ENCODE measurements around the gene MISP3. TPM values are rescaled to one million over a fixed set of nuclear protein-coding genes. Genes with fewer than 3 reads are reported as not detected.

The MISP3 gene
- polyA plus RNA-seq, 10 donors, result 0.36 to 1.2 (median 0.53) TPM

DNA sequence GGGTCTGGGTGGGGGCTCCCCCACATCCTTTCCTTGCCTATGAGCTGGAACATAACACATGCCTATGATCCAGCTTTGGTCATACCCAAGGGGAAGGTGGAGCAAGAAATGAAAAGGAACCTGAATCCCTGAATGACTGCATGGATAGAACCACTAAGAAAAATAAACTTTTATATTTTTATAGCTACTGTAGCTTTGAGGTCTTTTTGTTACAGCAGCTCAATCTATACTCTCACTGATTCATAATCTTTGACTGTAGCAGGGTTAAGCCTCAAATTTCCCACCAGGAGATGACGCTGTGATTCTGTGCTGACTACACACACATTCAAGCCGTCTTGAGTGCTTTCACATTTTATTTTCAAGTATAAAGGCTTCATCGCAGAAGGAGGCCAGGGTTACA is 19.6 kb upstream of the MISP3 start:
- DNase-seq, result no peak

DNA sequence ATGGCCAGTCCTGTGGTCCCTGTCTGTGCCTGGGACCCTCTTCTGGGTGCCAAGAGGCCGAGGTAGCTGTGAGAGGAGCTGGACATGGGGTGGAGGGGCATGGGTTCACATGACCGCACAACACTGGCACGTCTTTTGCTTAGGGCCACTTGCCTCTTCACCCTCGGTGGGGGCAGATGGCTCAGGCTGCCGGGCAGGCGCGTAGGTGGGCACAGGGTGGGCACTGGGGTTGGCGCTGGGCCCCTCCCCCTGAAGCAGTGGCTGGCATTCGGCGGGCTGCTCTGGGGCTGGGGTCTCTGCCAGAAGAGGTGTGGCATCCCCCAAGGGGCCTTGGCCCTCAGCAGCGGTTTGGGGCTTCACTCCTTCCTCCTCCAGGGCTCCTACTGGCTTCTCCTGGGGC is 19.1 kb upstream of the MISP3 start:
- no peak for DNase-seq

DNA sequence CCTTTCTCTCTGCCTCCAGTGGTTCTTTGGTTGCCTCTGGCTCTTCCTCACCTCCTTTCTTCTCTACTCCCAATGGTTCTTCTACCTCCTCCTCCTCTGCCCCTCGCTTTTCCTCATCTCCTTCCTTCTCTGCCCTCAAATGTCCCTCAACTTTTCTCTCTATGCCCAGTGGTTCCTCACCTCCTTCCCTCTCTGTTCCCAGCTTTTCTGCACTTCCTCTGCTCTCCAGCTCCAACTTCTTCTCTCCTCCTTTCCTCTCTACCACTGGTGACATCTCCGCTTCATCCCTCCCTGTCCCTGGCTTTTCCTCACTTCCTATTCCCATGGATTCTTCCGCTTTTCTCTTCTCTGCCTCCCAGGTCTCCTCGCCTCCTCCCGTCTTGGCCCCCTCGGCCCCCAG is 18.5 kb upstream of the MISP3 start:
- DNase-seq, result no peak

DNA sequence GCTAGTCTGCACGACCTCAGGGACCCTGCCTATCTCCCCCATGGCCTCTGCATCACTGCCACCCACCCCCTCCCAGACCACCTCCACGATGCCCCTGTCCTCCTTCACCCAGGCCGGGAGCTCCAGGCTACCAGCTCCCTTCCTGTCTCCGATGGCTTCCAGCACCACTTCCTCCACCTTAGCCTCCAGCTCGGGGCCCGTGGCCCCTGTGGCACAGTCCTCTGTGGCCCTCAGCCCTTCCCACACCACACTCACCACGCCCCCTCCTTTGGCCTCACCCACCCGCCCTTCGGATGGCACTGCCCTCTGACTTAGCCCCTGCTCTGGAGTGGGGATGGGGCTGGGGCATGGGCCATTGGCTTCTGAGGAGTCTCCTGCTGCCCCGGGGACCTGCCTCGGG is 17.9 kb upstream of the MISP3 start:
- no peak for DNase-seq

DNA sequence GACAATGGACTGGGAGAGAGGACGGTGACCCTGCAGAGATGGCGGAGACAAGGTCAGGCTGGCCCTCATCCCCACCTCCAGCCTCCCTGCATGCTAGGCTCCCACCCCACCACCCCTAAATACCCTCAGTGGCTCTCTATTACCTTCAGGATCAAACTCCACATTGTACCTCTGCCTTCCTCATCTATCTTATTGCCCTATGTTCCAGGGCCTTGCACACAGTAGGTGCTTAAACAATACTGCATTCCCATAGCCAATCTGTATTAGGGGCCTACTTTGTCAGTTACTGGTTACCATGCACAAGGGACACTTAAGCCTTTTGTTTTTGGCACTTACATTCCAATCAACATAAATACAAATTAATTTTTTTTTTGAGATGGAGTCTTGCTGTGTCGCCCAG is 17.2 kb upstream of the MISP3 start:
- no peak for DNase-seq

DNA sequence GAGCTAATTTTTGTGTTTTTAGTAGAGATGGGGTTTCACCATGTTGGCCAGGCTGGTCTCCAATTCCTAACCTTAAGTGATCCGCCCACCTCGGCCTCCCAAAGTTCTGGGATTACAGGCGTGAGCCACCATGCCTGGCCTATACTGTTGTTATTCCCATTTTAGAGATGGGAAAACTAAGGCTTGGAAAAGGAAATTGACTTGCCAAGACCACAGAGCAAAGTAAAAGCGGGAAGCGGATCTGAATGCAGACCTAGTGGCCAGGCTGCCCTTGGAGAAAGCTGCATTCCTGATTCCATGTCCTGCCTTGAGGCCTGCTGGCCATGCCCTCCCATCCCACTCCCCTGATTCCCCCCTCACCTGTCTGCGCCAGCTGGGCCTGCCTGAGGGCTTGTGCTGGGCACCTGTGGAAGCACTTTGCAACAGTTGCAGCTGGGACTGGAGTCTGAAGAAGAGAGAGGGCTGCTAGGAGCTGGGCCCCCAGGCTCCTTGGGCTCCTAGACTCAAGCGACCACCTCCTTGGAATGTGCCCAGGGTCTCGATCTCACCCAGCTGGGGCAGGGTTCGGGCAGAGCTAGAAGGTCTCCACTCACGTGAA is 16.4 kb upstream of the MISP3 start:
- DNase-seq, result no peak

DNA sequence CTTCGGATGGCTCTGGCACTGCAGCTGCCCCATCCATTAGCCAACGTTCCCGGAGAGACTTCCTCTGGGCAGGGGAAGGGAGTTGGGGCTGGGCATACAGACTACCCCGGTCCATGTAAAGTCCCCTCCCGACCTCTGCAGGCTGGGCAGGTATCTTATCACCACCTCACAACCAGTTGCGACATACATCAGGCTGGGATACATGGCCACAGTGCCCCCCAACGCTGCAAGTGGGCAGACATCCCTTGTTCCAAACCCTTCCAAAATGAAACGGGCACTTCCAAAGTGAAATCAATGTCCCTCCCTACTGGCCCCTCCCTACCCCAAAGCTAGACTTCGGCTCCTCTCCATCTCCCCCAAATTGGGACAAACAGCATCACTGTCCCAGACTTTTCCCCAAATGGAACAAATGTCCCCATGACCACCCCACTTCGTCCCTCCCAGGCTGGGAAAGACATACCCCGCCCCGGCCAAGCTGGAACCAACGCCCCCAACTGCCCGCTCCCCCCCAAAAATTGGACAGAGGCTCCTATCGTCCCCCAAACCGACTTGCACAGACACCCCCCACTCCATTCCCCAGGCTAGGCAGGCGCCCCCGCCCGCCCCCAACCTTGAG is 15.7 kb upstream of the MISP3 start:
- no peak for DNase-seq

DNA sequence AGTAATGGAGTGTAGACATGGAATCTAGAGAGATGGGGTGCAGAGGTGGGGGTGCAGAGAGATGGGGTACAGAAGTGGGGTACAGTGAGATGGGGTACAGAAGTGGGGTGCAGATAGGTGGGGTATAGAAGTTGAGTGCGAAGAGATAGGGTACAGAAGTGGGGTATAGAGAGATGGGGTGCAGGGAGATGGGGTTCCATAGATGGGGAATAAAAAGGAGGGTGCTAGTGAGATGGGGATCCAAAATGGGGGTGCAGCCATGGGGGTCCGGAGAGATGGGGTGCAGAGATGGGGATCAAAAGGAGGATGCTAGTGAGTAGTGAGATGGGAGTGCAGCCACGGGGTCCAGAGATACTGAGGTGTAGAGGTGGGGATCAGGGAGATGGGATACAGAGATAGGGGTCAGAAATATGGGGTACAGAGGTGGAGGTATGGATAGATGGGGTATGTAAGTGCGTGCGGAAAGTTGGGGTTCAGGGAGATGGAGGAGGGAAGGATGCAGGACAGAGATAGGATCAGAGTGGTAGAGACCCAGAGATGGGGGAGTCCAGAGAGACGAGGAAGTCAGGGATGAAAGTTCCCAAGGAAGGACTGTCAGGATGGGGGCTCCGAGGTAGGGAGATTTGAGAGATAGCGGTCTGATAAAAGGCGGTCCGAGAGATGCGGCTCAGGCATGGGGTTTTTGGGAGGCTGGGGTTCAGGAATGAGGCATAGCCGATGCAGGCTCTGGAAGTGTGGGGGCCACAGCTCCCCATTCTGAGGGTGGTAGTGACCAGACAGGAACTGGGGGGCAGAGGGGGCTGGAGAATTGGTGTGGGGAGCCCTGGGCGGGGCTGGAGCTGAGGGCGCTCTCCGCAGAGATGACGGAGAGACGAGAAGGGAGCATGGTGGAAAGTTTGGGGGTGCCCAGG is 14.1 kb upstream of the MISP3 start:
- no peak for DNase-seq

DNA sequence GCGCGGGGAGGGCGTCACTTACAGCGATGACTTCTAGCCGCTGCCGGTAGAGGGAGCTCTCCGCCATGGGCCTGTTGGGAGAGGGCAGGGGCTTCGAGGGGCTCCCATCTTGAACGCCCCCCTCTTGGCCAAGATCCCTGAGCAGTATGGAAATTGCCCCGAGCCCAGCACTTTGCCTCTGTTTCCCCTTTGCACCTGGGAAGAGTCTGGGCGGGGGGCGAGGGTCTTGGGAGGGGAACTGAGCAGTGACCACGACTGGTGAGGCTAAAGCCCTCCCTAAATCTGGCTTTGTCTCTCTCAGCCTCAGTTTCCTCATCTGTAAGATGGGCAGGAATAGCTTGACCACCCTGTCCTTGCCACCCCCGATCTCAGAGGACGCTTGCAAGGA is 13.5 kb upstream of the MISP3 start:
- DNase-seq, result no peak

DNA sequence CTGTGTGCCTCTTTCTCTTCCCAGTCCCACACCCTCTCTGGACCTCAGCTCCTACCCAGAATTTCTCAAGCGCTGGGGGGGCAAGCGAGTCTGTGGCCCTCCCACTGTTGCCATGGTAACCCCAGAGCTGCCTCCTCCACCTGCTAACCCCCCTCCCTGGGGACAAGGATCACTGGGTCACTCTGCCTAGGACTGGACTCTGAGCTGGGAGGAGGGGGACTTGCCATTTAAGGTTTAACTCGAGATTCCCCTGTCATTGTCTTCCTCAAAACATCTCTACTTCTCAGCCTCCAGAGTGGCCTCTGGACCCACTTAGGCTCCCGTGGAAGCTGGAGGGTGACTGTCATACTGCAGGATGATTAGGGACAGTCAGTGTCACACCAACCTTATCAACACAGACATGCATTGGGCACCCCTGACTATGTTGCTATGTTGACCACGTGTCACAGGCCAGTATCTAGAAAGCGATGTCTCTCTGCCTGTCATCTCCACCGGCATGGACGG is 12.9 kb upstream of the MISP3 start:
- no peak for DNase-seq

DNA sequence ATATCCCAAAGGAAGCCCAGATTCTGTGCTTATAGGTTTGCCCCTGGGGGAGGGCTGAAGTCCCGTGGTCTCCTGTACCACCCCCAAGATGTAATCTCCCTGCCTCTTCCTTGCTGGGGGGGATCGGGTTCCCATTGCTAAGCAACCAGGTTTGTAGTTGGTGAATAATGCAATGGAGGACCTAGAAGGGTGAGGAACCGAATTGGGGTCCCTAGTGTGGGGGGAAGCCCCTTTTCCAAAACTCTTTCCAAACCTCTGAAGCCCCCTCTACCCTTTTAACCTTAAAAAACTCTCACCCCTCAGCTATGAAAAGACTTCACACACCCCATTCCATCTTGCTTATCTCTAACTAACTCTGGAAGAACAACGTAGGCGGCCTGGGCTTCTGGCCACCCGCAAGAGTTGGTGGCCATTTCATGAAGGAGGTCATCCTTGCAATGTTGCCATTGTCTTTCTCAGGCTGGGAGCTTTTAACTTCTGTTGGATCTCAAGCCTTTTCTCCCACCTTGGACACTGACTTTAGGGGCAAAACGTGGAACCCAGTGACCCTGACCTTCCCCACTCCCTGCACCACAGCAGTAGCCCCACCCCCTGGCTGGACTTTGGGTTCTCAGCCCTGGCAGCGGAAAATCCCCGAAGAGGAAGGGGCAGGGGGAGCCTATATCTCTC is 11.4 kb upstream of the MISP3 start:
- DNase-seq, result no peak

DNA sequence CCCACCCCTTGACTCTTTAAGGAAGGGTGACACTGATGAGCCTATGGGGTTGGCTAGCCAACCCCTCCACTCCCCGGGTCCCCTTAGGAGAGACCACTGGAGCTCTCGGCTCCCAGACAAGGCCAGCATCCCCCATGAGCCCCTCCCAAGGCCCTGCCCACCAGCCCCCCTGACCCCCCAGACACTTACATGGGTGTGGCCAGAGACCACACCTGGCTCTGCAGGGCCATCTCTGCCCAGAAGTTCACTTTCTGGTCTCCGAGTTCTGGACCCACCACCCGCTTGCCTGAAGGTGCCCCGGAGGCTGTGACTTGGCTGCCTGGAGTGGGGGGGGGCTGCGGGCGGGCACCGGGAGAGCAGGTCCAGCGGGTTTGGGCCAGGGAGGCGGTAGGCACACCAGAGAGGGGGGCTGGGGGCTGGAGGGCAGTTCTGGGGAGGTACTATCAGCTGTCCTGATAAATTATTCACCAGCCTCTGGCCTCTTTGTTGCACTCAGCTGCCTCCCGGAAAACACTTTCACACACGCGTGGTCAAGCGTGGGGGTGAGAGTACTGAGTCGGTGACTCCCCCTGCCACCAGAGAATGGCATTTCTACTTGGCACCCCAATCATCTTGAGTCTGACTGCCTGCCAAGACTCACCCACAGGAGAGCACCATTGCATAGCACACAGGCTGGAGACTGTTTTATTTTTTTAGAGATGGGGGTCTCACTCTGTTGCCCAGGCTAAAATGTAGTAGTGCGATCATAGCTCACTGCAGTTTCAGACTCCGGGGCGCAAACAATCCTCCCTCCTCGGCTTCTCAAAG is 10.6 kb upstream of the MISP3 start, which contains the start of gene PALM3:
TSS of gene PALM3 (minus strand) at position 326 of the 807 bp plus-strand sequence. CDS start at position 230, 96 bp downstream.
- no peak for DNase-seq

DNA sequence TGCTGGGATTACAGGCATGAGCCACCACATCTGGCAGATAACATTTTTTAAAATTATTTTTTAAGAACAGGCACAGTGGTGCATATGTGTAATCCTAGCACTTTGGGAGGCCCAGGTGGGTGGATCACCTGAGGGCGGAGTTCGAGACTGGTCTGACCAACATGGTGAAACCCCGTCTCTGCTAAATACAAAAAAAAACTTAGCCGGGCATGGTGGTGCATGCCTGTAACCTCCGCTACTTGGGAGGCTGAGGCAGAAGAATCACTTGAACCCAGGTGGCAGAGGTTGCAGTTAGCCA is 10.1 kb upstream of the MISP3 start:
- DNase-seq, result no peak

DNA sequence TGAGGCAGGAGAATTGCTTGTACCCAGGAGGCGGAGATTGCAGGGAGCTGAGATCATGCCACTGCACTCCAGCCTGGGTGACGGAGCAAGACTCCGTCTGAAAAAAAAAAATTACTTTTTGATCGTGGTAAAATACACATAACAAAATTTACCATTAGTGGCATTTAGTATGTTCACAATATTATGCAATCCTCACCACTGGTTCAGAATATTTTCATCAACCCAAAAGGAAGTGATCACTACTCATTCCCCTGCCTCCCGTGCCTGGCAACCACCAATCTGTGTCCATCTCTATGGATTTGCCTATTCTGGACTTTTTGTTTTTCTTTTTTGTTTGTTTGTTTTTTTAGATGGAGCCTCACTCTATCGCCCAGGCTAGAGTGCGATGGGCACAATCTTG is 9.5 kb upstream of the MISP3 start:
- DNase-seq, result no peak

DNA sequence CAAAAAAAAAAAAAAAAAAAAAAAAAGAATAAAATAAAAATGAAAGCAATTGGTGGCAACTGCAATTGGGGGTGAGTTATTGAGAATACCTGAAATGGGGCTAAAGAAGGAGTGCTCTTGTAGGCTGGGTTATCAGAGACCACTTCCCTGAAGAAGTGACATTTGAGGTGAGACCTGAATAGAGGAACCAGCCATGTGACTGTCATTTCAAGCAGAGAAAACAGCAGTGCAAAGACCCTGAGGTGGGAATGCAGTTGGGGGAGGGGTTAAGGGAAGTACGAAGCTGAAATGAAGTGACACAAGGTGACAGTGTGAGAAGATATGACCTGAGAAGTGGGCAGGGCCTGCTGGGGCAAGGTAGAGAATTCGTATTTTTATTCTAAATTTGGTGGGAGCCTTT is 6.5 kb upstream of the MISP3 start:
- DNase-seq, result no peak

DNA sequence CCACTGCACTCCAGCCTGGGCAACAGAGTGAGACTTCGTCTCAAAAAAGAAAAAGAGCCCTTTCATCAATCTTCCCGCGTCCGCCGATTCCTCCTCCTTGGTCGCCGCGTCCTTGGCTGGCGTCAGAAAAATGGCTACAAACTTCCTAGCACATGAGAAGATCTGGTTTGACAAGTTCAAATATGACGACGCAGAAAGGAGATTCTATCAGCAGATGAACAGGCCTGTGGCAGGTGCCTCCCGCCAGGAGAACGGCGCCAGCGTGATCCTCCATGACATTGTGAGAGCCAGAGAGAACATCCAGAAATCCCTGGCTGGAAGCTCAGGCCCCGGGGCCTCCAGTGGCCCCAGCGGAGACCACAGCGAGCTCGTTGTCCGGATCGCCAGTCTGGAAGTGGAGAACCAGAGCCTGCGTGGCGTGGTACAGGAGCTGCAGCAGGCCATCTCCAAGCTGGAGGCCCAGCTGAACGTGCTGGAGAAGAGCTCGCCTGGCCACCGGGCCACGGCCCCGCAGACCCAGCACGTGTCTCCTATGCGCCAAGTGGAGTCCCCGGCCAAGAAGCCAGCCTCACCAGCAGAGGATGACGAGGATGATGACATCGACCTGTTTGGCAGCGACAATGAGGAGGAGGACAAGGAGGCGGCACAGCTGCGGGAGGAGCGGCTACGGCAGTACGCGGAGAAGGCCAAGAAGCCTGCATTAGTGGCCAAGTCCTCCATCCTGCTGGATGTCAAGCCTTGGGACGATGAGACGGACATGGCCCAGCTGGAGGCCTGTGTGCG is 2.1 kb upstream of the MISP3 start:
- no peak for DNase-seq

DNA sequence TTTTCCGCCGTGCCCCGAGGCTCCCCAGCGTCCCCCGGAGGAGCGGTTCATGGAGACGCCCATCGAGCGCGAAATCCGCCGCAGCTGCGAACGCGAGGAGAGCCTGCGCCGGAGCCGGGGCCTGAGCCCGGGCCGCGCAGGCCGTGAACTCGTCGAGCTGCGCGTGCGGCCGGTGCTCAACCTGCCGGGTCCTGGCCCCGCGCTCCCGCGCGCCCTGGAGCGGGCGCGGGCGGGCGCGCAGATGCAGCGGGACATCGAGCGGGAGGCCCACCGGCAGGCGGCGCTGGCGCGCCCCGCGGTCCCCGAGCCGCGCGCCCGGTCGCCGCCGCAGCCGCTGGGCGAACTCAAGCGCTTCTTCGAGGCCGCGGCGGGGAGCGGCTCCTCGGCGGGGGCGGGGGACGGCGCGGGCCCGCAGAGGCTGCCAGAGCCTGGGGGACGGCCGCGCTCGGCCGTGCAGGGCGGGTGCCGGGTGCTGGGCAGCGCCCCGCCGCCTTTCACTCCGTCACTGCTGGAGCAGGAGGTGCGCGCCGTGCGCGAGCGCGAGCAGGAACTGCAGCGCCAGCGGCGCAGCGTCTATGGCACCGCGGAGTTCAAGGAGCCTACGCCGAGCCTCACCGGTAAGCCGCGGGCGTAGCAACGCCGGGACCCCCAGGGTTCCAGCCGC is 807 bp downstream of the MISP3 start:
- peak; percentile 68 to 89 (median 84) for DNase-seq

DNA sequence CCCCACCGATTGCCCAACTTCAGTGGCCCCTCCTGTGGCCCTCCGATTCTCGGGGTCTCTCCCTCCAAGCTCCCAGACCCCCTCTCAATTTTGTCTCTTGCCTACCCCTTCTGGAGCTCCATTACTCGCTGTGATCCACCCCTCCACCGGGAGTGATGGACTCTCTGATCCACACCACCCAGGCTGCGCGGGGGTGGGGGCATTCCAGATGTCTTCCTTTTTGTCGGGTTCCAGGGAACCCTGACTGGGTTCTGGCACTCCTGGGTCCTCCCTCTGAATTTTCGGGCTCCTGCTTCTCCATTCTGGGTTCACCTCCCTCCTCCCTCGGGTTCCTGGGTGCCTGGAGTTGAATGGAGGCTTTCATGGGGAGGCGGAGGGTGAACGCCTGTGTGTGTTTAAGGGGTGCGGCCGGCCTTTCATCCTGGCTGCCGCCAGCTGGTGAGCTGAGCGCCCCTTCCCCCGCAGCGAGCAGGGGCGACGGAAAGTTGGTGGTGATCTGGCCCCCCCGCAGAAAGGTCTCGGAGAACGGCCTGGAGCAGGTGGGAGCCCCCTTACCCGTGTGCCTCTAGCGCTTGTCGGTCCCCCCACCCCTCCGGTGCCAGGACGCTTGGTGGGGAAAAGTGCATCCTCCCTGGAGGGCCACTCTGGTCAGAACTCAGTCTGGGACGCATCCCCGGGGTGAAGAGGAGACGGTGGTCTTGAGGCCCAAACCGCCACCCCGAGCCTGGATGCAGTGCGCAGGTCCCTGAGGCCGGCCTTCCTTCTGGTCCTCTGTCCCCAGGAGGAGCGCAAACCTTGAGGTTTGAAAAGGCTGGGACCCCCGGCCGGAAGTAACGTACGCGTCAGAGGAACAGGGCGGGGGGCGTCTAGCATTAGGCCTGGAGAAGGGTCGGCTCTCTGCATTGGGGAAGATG is 1.6 kb downstream of the MISP3 start:
- peak in 1 of 3 donors; percentile 58 for DNase-seq

DNA sequence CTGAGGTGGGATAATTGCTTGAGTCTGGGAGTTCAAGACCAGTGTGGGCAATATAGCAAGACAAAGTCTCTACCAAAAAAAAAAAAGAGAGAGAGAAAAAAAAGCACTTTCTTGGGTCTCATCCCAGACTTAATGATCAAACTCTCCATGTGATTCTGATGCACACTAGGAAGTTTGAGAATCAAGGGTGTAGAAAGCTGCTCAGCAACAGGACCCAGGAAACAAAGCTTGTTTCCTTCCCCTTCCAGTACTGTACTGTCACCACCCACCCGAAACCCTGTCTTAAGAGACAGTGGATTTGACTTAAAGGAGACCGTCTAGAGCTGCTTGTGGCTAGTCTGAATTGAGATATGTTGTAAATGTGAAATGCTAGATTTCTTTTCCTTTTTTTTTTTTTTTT is 5.8 kb downstream of the MISP3 start:
- no peak for DNase-seq

All from muscle of back (tissue), 11 donors.